ENCODE results near the gene ZRANB3. TPM values are rescaled to one million over a fixed set of nuclear protein-coding genes. Genes with fewer than 3 reads are reported as not detected.

Gene ZRANB3
- total RNA-seq, 1 donor from 2014 or later, result 18.6 TPM

GRCh38 chr2:135162786-135163185 lies 368.2 kb downstream of the ZRANB3 start:
- H3K9me3 Mint-ChIP-seq (ENCODE audit: low read depth), result no peaks in the 10 kb centered on the region

GRCh38 chr2:135162377-135162776 lies 368.6 kb downstream of the ZRANB3 start:
- Mint-ChIP-seq H3K4me1 (ENCODE audit: low read depth) (no peaks in the 10 kb centered on the region), H3K9me3 (ENCODE audit: low read depth) (no peaks in the 10 kb centered on the region), H3K36me3 (ENCODE audit: insufficient read depth) (peaks cover 29% of the 10 kb centered on the region), H3K27me3 (no peaks in the 10 kb centered on the region), H3K27ac (no peak overlapping the region), H3K4me3 (ENCODE audit: low read depth) (no peak overlapping the region)
- no peak for TF ChIP-seq CTCF (IDR thresholded peaks at IDR 0.05; ENCODE audit: unreplicated experiment)
- DNase-seq (ENCODE audit: low spot score, unreplicated experiment), result no peak

More at GRCh38 chr2:135162786-135163185, 368.2 kb downstream of the ZRANB3 start:
- Mint-ChIP-seq H3K36me3 (ENCODE audit: insufficient read depth) (peaks cover 30% of the 10 kb centered on the region), H3K27me3 (no peaks in the 10 kb centered on the region), H3K27ac (no peak overlapping the region), H3K4me3 (ENCODE audit: low read depth) (no peak overlapping the region), H3K4me1 (ENCODE audit: low read depth) (no peaks in the 10 kb centered on the region)
- no peak for DNase-seq (ENCODE audit: low spot score, unreplicated experiment)
- no peak for TF ChIP-seq CTCF (IDR thresholded peaks at IDR 0.05; ENCODE audit: unreplicated experiment)

GRCh38 chr2:135159191-135159590 lies 371.8 kb downstream of the ZRANB3 start:
- H3K27ac Mint-ChIP-seq, result no peak overlapping the region
- peaks cover 36% of the 10 kb centered on the region for H3K36me3 Mint-ChIP-seq (ENCODE audit: insufficient read depth)
- no peaks in the 10 kb centered on the region for H3K4me1 Mint-ChIP-seq (ENCODE audit: low read depth)

GRCh38 chr2:135157856-135158255 lies 373.2 kb downstream of the ZRANB3 start:
- Mint-ChIP-seq H3K27me3 (no peaks in the 10 kb centered on the region), H3K9me3 (ENCODE audit: low read depth) (no peaks in the 10 kb centered on the region), H3K27ac (no peak overlapping the region), H3K4me1 (ENCODE audit: low read depth) (no peaks in the 10 kb centered on the region), H3K36me3 (ENCODE audit: insufficient read depth) (peaks cover 40% of the 10 kb centered on the region), H3K4me3 (ENCODE audit: low read depth) (no peak overlapping the region)
- no peak for DNase-seq (ENCODE audit: low spot score, unreplicated experiment)
- no peak for TF ChIP-seq CTCF (IDR thresholded peaks at IDR 0.05; ENCODE audit: unreplicated experiment)

More at GRCh38 chr2:135159191-135159590, 371.8 kb downstream of the ZRANB3 start:
- Mint-ChIP-seq H3K9me3 (ENCODE audit: low read depth) (no peaks in the 10 kb centered on the region), H3K27me3 (no peaks in the 10 kb centered on the region), H3K4me3 (ENCODE audit: low read depth) (no peak overlapping the region)
- DNase-seq (ENCODE audit: low spot score, unreplicated experiment), result no peak
- no peak for TF ChIP-seq CTCF (IDR thresholded peaks at IDR 0.05; ENCODE audit: unreplicated experiment)

GRCh38 chr2:135154962-135155361 lies 376.1 kb downstream of the ZRANB3 start:
- H3K9me3 Mint-ChIP-seq (ENCODE audit: low read depth), result no peaks in the 10 kb centered on the region
- H3K36me3 Mint-ChIP-seq (ENCODE audit: insufficient read depth), result peaks cover 50% of the 10 kb centered on the region

More at GRCh38 chr2:135154962-135155361, 376.1 kb downstream of the ZRANB3 start:
- Mint-ChIP-seq H3K4me1 (ENCODE audit: low read depth) (peaks cover 6% of the 10 kb centered on the region), H3K27ac (no peak overlapping the region), H3K27me3 (no peaks in the 10 kb centered on the region), H3K4me3 (ENCODE audit: low read depth) (no peak overlapping the region)
- TF ChIP-seq CTCF (IDR thresholded peaks at IDR 0.05; ENCODE audit: unreplicated experiment), result no peak
- DNase-seq (ENCODE audit: low spot score, unreplicated experiment), result no peak
